ENCODE measurements around the gene CNIH4.

DNA sequence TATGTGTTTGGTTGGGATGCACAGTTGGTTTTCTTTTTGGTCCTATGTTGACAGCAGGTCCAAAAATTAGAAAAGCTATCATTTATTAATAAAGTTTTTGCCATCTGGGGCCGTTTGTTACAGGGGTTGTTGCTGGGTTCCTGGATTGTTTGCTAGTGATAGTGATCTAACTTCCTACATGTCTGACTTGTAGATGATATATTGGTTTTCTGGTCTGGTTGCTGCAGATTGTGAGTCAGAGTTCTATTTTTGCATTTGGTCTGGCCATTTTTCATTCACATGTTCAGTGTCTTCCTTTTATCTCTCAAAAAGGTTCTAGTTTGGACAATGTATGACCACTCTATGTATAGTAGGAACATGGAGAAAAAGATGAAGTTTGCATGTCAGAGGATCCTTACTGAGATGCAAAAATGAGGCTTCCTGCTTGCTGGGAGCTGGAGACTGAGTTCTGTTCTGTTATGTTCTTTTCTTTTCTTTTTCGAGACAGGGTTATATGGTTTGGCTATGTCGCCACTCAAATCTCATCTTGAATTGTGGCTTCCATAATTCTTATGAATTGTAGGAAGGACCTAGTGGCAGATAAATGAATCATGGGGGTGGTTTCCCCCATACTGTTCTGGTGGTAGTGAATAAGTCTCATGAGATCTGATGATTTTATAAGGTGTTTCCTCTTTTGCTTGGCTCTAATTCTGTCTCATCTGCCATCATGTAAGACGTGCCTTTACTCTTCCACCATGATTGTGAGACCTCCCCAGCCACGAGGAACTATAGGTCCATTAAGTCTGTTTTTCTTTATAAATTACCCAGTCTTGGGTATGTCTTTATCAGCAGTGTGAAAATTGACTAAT is 22.5 kb upstream of the CNIH4 start:
- TF ChIP-seq, protein P1, sequence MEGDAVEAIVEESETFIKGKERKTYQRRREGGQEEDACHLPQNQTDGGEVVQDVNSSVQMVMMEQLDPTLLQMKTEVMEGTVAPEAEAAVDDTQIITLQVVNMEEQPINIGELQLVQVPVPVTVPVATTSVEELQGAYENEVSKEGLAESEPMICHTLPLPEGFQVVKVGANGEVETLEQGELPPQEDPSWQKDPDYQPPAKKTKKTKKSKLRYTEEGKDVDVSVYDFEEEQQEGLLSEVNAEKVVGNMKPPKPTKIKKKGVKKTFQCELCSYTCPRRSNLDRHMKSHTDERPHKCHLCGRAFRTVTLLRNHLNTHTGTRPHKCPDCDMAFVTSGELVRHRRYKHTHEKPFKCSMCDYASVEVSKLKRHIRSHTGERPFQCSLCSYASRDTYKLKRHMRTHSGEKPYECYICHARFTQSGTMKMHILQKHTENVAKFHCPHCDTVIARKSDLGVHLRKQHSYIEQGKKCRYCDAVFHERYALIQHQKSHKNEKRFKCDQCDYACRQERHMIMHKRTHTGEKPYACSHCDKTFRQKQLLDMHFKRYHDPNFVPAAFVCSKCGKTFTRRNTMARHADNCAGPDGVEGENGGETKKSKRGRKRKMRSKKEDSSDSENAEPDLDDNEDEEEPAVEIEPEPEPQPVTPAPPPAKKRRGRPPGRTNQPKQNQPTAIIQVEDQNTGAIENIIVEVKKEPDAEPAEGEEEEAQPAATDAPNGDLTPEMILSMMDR (IDR thresholded peaks at IDR 0.05; ENCODE audit: insufficient read depth, low read length, poor library complexity, severe bottlenecking): no peak
- no peak for TF ChIP-seq EZH2phosphoT487 (conservative IDR thresholded peaks at IDR 0.05; ENCODE audit: low read length)

Data from SU-DHL-6 (cell line).